IMR-90 (cell line): ENCODE results near the gene AFTPH.

Source experiments
- BHLHE40 ChIP-seq: fragments of 150-350 bp; IDR thresholded peaks from 2 replicates; pipeline ENCODE4 v1.6.1; 2016; ENCODE audit warnings: mild to moderate bottlenecking, low read depth, low read length
- CEBPB ChIP-seq: IDR thresholded peaks from 2 replicates; pipeline ENCODE4 v1.6.1; 2012; ENCODE audit warnings: low read depth, low read length, improper control_type of control experiment
- MAZ ChIP-seq: IDR thresholded peaks from 2 replicates; pipeline ENCODE4 v1.6.1; 2012; ENCODE audit warnings: low read depth, mild to moderate bottlenecking, low read length, improper control_type of control experiment, moderate library complexity, borderline replicate concordance
- MXI1 ChIP-seq: IDR thresholded peaks from 2 replicates; pipeline ENCODE4 v1.6.1; 2012; ENCODE audit warnings: low read depth, mild to moderate bottlenecking, low read length, moderate library complexity, borderline replicate concordance
- NFE2L2 ChIP-seq: fragments of 150-350 bp; IDR thresholded peaks from 2 replicates; pipeline ENCODE4 v1.6.1; 2016; ENCODE audit warnings: low read depth, mild to moderate bottlenecking, low read length
- POLR2A ChIP-seq: IDR thresholded peaks from 2 replicates; pipeline ENCODE4 v1.6.1; 2012; ENCODE audit warnings: mild to moderate bottlenecking, low read depth, low read length
- RAD21 ChIP-seq: IDR thresholded peaks from 2 replicates; pipeline ENCODE4 v1.6.1; 2012; ENCODE audit warnings: low read length, improper control_type of control experiment
- RCOR1 ChIP-seq: IDR thresholded peaks from 2 replicates; pipeline ENCODE4 v1.6.1; 2012; ENCODE audit warnings: mild to moderate bottlenecking, low read length, improper control_type of control experiment; ENCODE audit not compliant: insufficient replicate concordance
- RFX5 ChIP-seq: IDR thresholded peaks from 2 replicates; pipeline ENCODE4 v1.8.0; 2012; ENCODE audit warnings: low read depth, mild to moderate bottlenecking, low read length, moderate library complexity
- SMC3 ChIP-seq: fragments of 150-350 bp; IDR thresholded peaks from 2 replicates; pipeline ENCODE4 v1.6.1; 2016; ENCODE audit warnings: low read depth, mild to moderate bottlenecking, antibody characterized with exemption, low read length, moderate library complexity
- TF ChIP-seq, protein P1 (sequence below): conservative IDR thresholded peaks from 2 replicates; pipeline ENCODE4 v1.5.1; 2012; ENCODE audit warnings: mild to moderate bottlenecking, low read depth, low read length, improper control_type of control experiment
- TF ChIP-seq, protein P2 (sequence below): fragments of 150-350 bp; IDR thresholded peaks from 2 replicates; pipeline ENCODE4 v1.6.1; 2017; ENCODE audit warnings: mild to moderate bottlenecking, antibody characterized with exemption, low read length, low read depth
- TF ChIP-seq, protein P3 (sequence below): fragments of 150-350 bp; IDR thresholded peaks from 2 replicates; pipeline ENCODE4 v1.6.1; 2016; ENCODE audit warnings: low read depth, mild to moderate bottlenecking, low read length, moderate library complexity, borderline replicate concordance

DNA sequence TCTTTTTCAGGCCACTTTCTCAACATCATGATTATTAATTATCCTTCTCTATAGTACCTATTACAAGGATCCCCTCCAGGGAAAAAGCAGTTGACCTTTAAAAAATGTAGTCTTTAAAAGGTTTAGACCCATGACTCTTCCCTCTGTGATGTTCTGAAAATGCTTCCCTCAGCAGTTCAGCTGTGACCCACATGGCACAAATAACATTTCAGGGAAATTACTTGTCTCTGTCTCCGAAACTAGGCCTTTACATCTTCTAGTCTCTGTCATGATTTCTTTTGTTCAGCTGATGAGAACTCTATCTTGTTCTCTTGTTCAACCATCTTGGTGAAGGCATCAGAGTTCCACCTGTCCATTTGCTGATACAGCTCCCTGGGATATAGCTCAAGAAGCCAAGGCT is 41.9 kb upstream of the AFTPH start:
- TF ChIP-seq, protein P1, sequence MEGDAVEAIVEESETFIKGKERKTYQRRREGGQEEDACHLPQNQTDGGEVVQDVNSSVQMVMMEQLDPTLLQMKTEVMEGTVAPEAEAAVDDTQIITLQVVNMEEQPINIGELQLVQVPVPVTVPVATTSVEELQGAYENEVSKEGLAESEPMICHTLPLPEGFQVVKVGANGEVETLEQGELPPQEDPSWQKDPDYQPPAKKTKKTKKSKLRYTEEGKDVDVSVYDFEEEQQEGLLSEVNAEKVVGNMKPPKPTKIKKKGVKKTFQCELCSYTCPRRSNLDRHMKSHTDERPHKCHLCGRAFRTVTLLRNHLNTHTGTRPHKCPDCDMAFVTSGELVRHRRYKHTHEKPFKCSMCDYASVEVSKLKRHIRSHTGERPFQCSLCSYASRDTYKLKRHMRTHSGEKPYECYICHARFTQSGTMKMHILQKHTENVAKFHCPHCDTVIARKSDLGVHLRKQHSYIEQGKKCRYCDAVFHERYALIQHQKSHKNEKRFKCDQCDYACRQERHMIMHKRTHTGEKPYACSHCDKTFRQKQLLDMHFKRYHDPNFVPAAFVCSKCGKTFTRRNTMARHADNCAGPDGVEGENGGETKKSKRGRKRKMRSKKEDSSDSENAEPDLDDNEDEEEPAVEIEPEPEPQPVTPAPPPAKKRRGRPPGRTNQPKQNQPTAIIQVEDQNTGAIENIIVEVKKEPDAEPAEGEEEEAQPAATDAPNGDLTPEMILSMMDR: no peak
- TF ChIP-seq POLR2A (no peak), RAD21 (no peak), RFX5 (no peak), MAZ (no peak), SMC3 (no peak), CEBPB (no peak), MXI1 (no peak), BHLHE40 (no peak), NFE2L2 (no peak), RCOR1 (no peak)
- TF ChIP-seq, protein P2, sequence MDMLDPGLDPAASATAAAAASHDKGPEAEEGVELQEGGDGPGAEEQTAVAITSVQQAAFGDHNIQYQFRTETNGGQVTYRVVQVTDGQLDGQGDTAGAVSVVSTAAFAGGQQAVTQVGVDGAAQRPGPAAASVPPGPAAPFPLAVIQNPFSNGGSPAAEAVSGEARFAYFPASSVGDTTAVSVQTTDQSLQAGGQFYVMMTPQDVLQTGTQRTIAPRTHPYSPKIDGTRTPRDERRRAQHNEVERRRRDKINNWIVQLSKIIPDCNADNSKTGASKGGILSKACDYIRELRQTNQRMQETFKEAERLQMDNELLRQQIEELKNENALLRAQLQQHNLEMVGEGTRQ: no peak
- TF ChIP-seq, protein P3, sequence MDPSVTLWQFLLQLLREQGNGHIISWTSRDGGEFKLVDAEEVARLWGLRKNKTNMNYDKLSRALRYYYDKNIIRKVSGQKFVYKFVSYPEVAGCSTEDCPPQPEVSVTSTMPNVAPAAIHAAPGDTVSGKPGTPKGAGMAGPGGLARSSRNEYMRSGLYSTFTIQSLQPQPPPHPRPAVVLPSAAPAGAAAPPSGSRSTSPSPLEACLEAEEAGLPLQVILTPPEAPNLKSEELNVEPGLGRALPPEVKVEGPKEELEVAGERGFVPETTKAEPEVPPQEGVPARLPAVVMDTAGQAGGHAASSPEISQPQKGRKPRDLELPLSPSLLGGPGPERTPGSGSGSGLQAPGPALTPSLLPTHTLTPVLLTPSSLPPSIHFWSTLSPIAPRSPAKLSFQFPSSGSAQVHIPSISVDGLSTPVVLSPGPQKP: no peak
